WTC11 (cell line): ENCODE results near the gene DDIT4.

ENCODE experiments used
- ELF4 ChIP-seq: sonication (generic); formaldehyde crosslinking; IDR thresholded peaks from 2 replicates; pipeline ENCODE4 v1.8.1; 2022; ENCODE audit warnings: low read depth, mild to moderate bottlenecking, moderate library complexity, missing genetic modification reagents
- IRF2 ChIP-seq: sonication (generic); formaldehyde crosslinking; IDR thresholded peaks from 2 replicates; pipeline ENCODE4 v1.8.0; 2022; ENCODE audit warnings: low read depth, missing genetic modification reagents, borderline replicate concordance
- MXD4 ChIP-seq: fragments of 250-450 bp; sonication (Bioruptor Pico); IDR thresholded peaks from 2 replicates; pipeline ENCODE4 v1.8.0; 2021; ENCODE audit warnings: mild to moderate bottlenecking, moderate library complexity, borderline replicate concordance
- PRRX2 ChIP-seq: fragments of 250-450 bp; sonication (Bioruptor Pico); IDR thresholded peaks from 2 replicates; pipeline ENCODE4 v1.8.0; 2021; ENCODE audit warnings: mild to moderate bottlenecking
- TF ChIP-seq, protein P1 (sequence below): sonication (generic); formaldehyde crosslinking; IDR thresholded peaks from 2 replicates; pipeline ENCODE4 v1.8.0; 2022; ENCODE audit warnings: mild to moderate bottlenecking, missing genetic modification reagents
- TF ChIP-seq, protein P2 (sequence below): sonication (generic); formaldehyde crosslinking; IDR thresholded peaks from 2 replicates; pipeline ENCODE4 v1.8.1; 2023; ENCODE audit warnings: mild to moderate bottlenecking, missing genetic modification reagents, moderate library complexity
- TF ChIP-seq, protein P3 (sequence below): fragments of 200-600 bp; IDR thresholded peaks from 2 replicates; pipeline ENCODE4 v1.8.0; 2022; ENCODE audit warnings: antibody characterized with exemption
- TF ChIP-seq, protein P4 (sequence below): sonication (generic); formaldehyde crosslinking; IDR thresholded peaks from 2 replicates; pipeline ENCODE4 v1.8.1; 2023; ENCODE audit warnings: mild to moderate bottlenecking, missing genetic modification reagents, moderate library complexity
- TF ChIP-seq, protein P5 (sequence below): sonication (generic); formaldehyde crosslinking; IDR thresholded peaks from 2 replicates; pipeline ENCODE4 v1.8.0; 2022; ENCODE audit warnings: mild to moderate bottlenecking, missing genetic modification reagents
- TF ChIP-seq, protein P6 (sequence below): sonication (generic); formaldehyde crosslinking; IDR thresholded peaks from 2 replicates; pipeline ENCODE4 v1.8.1; 2023; ENCODE audit warnings: mild to moderate bottlenecking, moderate library complexity, missing genetic modification reagents
- TF ChIP-seq, protein P7 (sequence below): sonication (generic); formaldehyde crosslinking; IDR thresholded peaks from 2 replicates; pipeline ENCODE4 v1.8.0; 2022; ENCODE audit warnings: mild to moderate bottlenecking, missing genetic modification reagents
- TF ChIP-seq, protein P8 (sequence below): sonication (generic); formaldehyde crosslinking; IDR thresholded peaks from 2 replicates; pipeline ENCODE4 v1.8.1; 2022; ENCODE audit warnings: missing genetic modification reagents, borderline replicate concordance

DNA sequence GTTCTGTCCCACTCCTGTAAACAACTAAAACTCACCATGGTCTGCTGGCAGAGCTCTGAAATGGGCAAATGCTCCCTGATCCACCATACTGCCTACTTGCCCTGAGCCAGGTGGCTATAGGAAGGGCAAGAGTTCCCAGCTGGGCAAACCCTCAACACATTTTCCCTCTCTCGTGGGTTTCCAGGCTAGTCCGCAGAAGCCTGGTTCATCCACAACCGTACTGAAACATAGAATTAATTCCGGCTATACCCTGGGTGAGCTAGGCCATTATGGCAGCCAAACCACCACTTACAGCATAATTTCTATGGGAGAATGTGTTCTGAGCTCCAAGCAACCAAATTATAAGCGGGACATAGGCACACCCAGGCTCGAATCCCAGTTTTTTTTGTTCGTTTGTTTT, 20.1 kb upstream of the DDIT4 start:
- TF ChIP-seq, protein P1, sequence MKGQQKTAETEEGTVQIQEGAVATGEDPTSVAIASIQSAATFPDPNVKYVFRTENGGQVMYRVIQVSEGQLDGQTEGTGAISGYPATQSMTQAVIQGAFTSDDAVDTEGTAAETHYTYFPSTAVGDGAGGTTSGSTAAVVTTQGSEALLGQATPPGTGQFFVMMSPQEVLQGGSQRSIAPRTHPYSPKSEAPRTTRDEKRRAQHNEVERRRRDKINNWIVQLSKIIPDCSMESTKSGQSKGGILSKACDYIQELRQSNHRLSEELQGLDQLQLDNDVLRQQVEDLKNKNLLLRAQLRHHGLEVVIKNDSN (CRISPR knock-in tag): no peak
- TF ChIP-seq, protein P2, sequence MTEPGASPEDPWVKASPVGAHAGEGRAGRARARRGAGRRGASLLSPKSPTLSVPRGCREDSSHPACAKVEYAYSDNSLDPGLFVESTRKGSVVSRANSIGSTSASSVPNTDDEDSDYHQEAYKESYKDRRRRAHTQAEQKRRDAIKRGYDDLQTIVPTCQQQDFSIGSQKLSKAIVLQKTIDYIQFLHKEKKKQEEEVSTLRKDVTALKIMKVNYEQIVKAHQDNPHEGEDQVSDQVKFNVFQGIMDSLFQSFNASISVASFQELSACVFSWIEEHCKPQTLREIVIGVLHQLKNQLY (CRISPR knock-in tag): no peak
- TF ChIP-seq, protein P3, sequence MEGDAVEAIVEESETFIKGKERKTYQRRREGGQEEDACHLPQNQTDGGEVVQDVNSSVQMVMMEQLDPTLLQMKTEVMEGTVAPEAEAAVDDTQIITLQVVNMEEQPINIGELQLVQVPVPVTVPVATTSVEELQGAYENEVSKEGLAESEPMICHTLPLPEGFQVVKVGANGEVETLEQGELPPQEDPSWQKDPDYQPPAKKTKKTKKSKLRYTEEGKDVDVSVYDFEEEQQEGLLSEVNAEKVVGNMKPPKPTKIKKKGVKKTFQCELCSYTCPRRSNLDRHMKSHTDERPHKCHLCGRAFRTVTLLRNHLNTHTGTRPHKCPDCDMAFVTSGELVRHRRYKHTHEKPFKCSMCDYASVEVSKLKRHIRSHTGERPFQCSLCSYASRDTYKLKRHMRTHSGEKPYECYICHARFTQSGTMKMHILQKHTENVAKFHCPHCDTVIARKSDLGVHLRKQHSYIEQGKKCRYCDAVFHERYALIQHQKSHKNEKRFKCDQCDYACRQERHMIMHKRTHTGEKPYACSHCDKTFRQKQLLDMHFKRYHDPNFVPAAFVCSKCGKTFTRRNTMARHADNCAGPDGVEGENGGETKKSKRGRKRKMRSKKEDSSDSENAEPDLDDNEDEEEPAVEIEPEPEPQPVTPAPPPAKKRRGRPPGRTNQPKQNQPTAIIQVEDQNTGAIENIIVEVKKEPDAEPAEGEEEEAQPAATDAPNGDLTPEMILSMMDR: no peak
- TF ChIP-seq, protein P4, sequence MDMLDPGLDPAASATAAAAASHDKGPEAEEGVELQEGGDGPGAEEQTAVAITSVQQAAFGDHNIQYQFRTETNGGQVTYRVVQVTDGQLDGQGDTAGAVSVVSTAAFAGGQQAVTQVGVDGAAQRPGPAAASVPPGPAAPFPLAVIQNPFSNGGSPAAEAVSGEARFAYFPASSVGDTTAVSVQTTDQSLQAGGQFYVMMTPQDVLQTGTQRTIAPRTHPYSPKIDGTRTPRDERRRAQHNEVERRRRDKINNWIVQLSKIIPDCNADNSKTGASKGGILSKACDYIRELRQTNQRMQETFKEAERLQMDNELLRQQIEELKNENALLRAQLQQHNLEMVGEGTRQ: no peak
- TF ChIP-seq, protein P5, sequence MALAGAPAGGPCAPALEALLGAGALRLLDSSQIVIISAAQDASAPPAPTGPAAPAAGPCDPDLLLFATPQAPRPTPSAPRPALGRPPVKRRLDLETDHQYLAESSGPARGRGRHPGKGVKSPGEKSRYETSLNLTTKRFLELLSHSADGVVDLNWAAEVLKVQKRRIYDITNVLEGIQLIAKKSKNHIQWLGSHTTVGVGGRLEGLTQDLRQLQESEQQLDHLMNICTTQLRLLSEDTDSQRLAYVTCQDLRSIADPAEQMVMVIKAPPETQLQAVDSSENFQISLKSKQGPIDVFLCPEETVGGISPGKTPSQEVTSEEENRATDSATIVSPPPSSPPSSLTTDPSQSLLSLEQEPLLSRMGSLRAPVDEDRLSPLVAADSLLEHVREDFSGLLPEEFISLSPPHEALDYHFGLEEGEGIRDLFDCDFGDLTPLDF (CRISPR knock-in tag): no peak
- TF ChIP-seq, protein P6, sequence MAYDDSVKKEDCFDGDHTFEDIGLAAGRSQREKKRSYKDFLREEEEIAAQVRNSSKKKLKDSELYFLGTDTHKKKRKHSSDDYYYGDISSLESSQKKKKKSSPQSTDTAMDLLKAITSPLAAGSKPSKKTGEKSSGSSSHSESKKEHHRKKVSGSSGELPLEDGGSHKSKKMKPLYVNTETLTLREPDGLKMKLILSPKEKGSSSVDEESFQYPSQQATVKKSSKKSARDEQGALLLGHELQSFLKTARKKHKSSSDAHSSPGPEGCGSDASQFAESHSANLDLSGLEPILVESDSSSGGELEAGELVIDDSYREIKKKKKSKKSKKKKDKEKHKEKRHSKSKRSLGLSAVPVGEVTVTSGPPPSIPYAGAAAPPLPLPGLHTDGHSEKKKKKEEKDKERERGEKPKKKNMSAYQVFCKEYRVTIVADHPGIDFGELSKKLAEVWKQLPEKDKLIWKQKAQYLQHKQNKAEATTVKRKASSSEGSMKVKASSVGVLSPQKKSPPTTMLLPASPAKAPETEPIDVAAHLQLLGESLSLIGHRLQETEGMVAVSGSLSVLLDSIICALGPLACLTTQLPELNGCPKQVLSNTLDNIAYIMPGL: no peak
- no peak for TF ChIP-seq ELF4 (CRISPR knock-in tag)
- TF ChIP-seq, protein P7, sequence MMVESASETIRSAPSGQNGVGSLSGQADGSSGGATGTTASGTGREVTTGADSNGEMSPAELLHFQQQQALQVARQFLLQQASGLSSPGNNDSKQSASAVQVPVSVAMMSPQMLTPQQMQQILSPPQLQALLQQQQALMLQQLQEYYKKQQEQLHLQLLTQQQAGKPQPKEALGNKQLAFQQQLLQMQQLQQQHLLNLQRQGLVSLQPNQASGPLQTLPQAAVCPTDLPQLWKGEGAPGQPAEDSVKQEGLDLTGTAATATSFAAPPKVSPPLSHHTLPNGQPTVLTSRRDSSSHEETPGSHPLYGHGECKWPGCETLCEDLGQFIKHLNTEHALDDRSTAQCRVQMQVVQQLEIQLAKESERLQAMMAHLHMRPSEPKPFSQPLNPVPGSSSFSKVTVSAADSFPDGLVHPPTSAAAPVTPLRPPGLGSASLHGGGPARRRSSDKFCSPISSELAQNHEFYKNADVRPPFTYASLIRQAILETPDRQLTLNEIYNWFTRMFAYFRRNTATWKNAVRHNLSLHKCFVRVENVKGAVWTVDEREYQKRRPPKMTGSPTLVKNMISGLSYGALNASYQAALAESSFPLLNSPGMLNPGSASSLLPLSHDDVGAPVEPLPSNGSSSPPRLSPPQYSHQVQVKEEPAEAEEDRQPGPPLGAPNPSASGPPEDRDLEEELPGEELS (CRISPR knock-in tag): no peak
- no peak for TF ChIP-seq MXD4 (CRISPR knock-in tag)
- TF ChIP-seq PRRX2 (CRISPR knock-in tag): no peak
- TF ChIP-seq, protein P8, sequence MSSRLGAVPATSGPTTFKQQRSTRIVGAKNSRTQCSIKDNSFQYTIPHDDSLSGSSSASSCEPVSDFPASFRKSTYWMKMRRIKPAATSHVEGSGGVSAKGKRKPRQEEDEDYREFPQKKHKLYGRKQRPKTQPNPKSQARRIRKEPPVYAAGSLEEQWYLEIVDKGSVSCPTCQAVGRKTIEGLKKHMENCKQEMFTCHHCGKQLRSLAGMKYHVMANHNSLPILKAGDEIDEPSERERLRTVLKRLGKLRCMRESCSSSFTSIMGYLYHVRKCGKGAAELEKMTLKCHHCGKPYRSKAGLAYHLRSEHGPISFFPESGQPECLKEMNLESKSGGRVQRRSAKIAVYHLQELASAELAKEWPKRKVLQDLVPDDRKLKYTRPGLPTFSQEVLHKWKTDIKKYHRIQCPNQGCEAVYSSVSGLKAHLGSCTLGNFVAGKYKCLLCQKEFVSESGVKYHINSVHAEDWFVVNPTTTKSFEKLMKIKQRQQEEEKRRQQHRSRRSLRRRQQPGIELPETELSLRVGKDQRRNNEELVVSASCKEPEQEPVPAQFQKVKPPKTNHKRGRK (CRISPR knock-in tag): no peak
- TF ChIP-seq IRF2 (CRISPR knock-in tag): no peak
